Measurements from ENCODE around the gene MAN1A1. TPM values are rescaled to one million over a fixed set of nuclear protein-coding genes. Genes with fewer than 3 reads are reported as not detected.

MAN1A1 gene
- total RNA-seq, 4 donors from 2014 or later = 19.0 to 34.8 (median 21.1) TPM

GRCh38 chr6:119172824-119173223, 176.7 kb downstream of the MAN1A1 start:
- DNase-seq (no peak), ATAC-seq (no peak)
- Histone ChIP-seq H3K36me3 (no peaks in the 10 kb centered on the region), H3K4me1 (no peaks in the 10 kb centered on the region), H3K27me3 (no peaks in the 10 kb centered on the region), H3K27ac (no peak overlapping the region), H3K9me3 (no peaks in the 10 kb centered on the region), H3K4me3 (no peak overlapping the region)
- in situ Hi-C loops (cut with MboI; ENCODE audit: low sequenced_read_pairs in 4 of 4) (no loop called here), intact Hi-C loops (cut with DNase I; ENCODE audit: low total_unique reads) (no loop called here)
- no peak for TF ChIP-seq CTCF (IDR thresholded peaks at IDR 0.05 in 4 of 5, conservative IDR thresholded peaks at IDR 0.05 in 1 of 5)
- no peak for TF ChIP-seq POLR2A (IDR thresholded peaks at IDR 0.05)

DNA sequence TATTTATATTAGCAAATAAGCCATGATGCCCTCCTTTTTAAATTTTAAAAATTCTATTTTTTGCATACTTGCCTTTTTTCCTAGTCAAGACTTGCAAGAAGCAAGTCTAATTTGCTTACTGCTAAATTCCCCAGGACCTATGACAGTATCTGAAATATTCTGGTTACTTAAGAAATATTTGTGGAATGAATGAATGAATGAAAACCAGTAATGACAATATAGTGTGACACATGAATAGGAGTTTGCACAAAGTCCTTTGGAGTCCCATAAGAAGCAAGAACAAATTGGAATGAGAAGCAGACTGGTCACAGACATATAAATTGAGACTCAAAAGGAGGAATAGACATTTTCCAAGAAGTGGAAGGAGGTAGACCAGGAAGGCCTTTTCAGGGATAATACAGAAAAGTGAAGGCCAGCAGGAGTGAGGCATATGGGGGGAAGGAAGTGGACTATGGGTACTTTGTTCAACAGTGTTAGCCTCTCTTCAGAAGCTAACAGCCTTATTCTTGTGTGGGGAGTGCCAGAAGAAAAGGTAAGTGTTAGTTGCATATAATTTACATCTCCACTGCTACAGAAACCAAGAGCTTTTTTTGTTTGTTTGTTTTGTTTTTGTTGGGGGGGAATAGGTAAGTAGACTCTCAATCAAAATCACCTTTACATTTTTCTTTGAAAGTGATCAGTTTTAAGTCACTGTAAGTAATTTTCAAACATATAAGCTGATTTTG, 177.5 kb downstream of the MAN1A1 start:
- no peak overlapping the region for H3K4me3 ChIP-seq
- TF ChIP-seq POLR2A (IDR thresholded peaks at IDR 0.05) (no peak), CTCF (IDR thresholded peaks at IDR 0.05 in 4 of 5, conservative IDR thresholded peaks at IDR 0.05 in 1 of 5) (no peak)
- in situ Hi-C loops (cut with MboI; ENCODE audit: low sequenced_read_pairs in 4 of 4) (no loop called here), intact Hi-C loops (cut with DNase I; ENCODE audit: low total_unique reads) (no loop called here)
- H3K36me3 ChIP-seq = no peaks in the 10 kb centered on the region
- DNase-seq (no peak), ATAC-seq (no peak)
- H3K27me3 ChIP-seq = no peaks in the 10 kb centered on the region
- H3K9me3 ChIP-seq = no peaks in the 10 kb centered on the region
- no peak overlapping the region for H3K27ac ChIP-seq
- no peaks in the 10 kb centered on the region for H3K4me1 ChIP-seq

GRCh38 chr6:119171088-119171841, 178.3 kb downstream of the MAN1A1 start:
- Histone ChIP-seq H3K27me3 (no peaks in the 10 kb centered on the region), H3K4me1 (no peaks in the 10 kb centered on the region), H3K27ac (no peak overlapping the region), H3K36me3 (no peaks in the 10 kb centered on the region), H3K4me3 (no peak overlapping the region), H3K9me3 (no peaks in the 10 kb centered on the region)
- TF ChIP-seq CTCF (IDR thresholded peaks at IDR 0.05 in 4 of 5, conservative IDR thresholded peaks at IDR 0.05 in 1 of 5) (no peak), POLR2A (IDR thresholded peaks at IDR 0.05) (no peak)
- intact Hi-C loops (cut with DNase I; ENCODE audit: low total_unique reads) (no loop called here), in situ Hi-C loops (cut with MboI; ENCODE audit: low sequenced_read_pairs in 4 of 4) (no loop called here)
- ATAC-seq = no peak
- DNase-seq = no peak

DNA sequence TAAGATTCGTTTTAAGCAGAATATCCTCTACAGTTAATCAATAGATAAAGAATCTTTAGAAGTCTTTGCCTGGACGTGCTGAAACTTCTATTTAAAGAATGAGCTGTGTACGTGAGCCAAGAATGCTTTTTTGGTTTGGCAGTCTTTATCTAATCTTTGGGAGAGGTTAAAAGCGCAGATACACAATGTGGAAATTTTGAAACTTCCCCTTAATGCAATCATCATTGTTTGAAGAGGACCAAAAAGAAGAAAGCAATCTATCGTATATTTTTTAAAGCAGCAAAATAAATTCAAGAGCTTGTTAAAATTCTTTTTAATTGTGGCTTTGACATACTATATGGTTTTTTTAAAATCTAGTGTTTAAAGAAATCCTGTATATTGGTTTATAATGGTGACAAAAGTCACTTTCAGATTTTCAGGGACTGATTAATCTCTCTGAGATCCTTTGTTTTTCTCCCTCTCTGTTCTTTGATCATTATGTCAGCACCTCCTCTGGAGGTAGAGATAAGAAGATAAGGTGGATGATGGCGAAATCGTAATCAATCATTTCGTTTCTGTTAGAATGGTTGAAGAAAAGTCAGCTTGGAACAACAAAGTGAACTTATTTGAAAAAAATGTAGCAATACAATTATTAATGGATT, 179.0 kb downstream of the MAN1A1 start:
- no peak overlapping the region for H3K4me3 ChIP-seq
- no peaks in the 10 kb centered on the region for H3K36me3 ChIP-seq
- no peak overlapping the region for H3K27ac ChIP-seq
- no peaks in the 10 kb centered on the region for H3K27me3 ChIP-seq
- H3K4me1 ChIP-seq = no peaks in the 10 kb centered on the region
- ATAC-seq = no peak
- no peak for TF ChIP-seq POLR2A (IDR thresholded peaks at IDR 0.05)
- no peak for TF ChIP-seq CTCF (IDR thresholded peaks at IDR 0.05 in 4 of 5, conservative IDR thresholded peaks at IDR 0.05 in 1 of 5)
- DNase-seq = no peak
- intact Hi-C loops (cut with DNase I; ENCODE audit: low total_unique reads) = no loop called here
- in situ Hi-C loops (cut with MboI; ENCODE audit: low sequenced_read_pairs in 4 of 4) = no loop called here
- no peaks in the 10 kb centered on the region for H3K9me3 ChIP-seq

All from gastrocnemius medialis (tissue), 4 donors.